ENCODE data around the gene FZD2.

- no peak for TF ChIP-seq EZH2phosphoT487 (IDR thresholded peaks at IDR 0.05; ENCODE audit: insufficient read depth, low read depth)
- TF ChIP-seq EZH2 (IDR thresholded peaks at IDR 0.05; ENCODE audit: insufficient read depth, poor library complexity, severe bottlenecking) = no peak
These were observed 34.2 kb upstream of the FZD2 start for GRCh38 chr17:44522883-44523671.
